Effector memory CD8-positive, alpha-beta T cell (primary cell): ENCODE data around the gene TEX264.
A peak's percentile ranks its signal among the peaks of the same experiment; 100 is the strongest.

Experiments used
- ATAC-seq: fragments of 150-1000 bp; cut with Tn5 transposase; replicated peaks from 2 replicates; pipeline ENCODE4 v1.10.0; 2021; ENCODE audit warnings: mild to moderate bottlenecking, moderate library complexity
- DNase-seq, 3 experiments: peaks; one replicate each; pipeline ENCODE4 v3.0.0; 2021
- H3K27ac Mint-ChIP-seq, 2 donors: one replicate each; pipeline ENCODE4 v1.8.0; 2022; ENCODE audit warnings: mild to moderate bottlenecking in 2 of 2, mixed read lengths in 2 of 2, moderate library complexity in 2 of 2
- H3K27me3 Mint-ChIP-seq, 2 donors: one replicate each; pipeline ENCODE4 v1.8.0; 2022; ENCODE audit warnings: mixed read lengths in 2 of 2
- H3K36me3 Mint-ChIP-seq: one replicate; pipeline ENCODE4 v1.8.0; 2022; ENCODE audit warnings: mild to moderate bottlenecking, moderate library complexity, mixed read lengths; ENCODE audit not compliant: insufficient read depth
- H3K4me1 Mint-ChIP-seq, 2 donors: one replicate each; pipeline ENCODE4 v1.8.0; 2022; ENCODE audit warnings: low read depth in 2 of 2, mixed read lengths in 2 of 2
- H3K4me3 Mint-ChIP-seq, 2 donors: one replicate each; pipeline ENCODE4 v1.8.0; 2022; ENCODE audit warnings: mild to moderate bottlenecking in 2 of 2, mixed read lengths in 2 of 2, moderate library complexity in 2 of 2
- H3K9me3 Mint-ChIP-seq, 2 donors: one replicate each; pipeline ENCODE4 v1.8.0; 2022; ENCODE audit warnings: mixed read lengths in 2 of 2

TEX264 gene

DNA sequence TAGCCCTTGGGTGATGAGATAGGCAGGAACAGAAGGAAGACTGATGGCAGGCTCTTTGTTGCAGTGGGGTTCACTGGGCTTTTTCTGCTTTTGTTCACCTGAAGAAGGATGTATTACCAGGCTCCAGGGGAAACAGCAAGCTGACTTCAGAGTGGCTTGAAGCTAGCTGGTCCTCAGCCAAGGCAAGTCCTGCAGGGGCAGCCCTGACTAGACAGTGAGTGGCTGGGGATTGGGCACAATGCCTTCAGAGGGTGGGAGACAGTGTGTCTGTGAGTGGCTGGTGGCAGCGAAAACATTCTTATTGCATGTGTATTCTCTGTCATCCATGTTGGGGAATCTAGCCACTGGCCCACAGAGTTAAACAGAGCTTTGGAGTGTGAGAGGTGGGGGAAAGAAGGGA, 2.3 kb upstream of the TEX264 start:
- Mint-ChIP-seq H3K27ac (peak overlapping the region; percentile 90 to 97), H3K9me3 (no peaks in the 10 kb centered on the region), H3K4me3 (peak overlapping the region in 1 of 2 donors; percentile 68), H3K36me3 (peaks cover 37% of the 10 kb centered on the region), H3K27me3 (no peaks in the 10 kb centered on the region), H3K4me1 (peaks cover 39 to 41% of the 10 kb centered on the region in 2 donors)
- DNase-seq (no peak), ATAC-seq (no peak)

- DNase-seq = peak; percentile 76 to 78 (median 76)
- H3K4me3 Mint-ChIP-seq = peak overlapping the region; percentile 61 to 93
- H3K4me1 Mint-ChIP-seq = peaks cover 46 to 48% of the 10 kb centered on the region in 2 donors
- H3K9me3 Mint-ChIP-seq = no peaks in the 10 kb centered on the region
- H3K27me3 Mint-ChIP-seq = no peaks in the 10 kb centered on the region
- peak; percentile 6 for ATAC-seq
- peaks cover 34% of the 10 kb centered on the region for H3K36me3 Mint-ChIP-seq
- peak overlapping the region; percentile 90 to 97 for H3K27ac Mint-ChIP-seq
These were observed 1.6 kb upstream of the TEX264 start for GRCh38 chr3:51669241-51670052.

DNA sequence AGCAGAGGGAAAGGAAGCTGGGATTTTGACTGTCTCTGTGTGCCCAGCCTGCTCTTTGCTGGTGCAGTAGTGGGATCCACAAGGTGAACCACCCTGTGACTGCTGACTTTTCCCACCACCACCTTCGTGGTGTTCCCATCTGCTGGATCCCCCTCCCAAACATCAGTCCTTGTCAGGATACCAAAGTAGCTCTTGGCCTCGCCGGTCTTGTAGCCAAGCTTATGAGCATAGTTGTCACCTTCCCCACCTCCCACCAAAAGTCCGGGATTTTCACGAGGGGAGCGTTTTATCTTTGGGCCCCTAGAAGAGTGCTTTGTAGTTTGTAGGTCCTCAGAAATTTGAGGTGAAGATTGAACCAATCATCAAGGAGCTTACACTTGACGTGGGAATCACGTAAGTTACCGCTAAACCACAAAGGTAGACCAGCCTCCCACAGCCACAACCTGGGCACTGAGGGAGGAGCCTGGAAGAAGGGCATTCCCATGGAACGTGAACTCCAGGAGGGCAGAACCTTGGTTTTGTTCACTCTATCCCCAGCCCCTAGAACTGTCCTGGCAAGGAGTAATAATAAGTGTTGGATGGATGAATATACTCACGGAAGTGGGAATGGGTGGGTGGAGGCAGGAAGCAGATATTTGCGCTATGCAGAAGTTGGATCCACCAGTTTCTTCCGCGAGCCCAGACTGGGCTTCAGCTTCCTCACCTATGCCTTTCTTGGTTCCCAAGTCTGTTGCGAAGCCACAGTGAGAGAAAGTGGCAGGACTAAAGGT, 814 bp upstream of the TEX264 start:
- peaks cover 53 to 54% of the 10 kb centered on the region in 2 donors for H3K4me1 Mint-ChIP-seq
- H3K27me3 Mint-ChIP-seq = no peaks in the 10 kb centered on the region
- ATAC-seq (no peak), DNase-seq (no peak)
- peak overlapping the region; percentile 92 to 97 for H3K27ac Mint-ChIP-seq
- peaks cover 34% of the 10 kb centered on the region for H3K36me3 Mint-ChIP-seq
- H3K4me3 Mint-ChIP-seq = peak overlapping the region; percentile 92 to 93
- no peaks in the 10 kb centered on the region for H3K9me3 Mint-ChIP-seq

DNA sequence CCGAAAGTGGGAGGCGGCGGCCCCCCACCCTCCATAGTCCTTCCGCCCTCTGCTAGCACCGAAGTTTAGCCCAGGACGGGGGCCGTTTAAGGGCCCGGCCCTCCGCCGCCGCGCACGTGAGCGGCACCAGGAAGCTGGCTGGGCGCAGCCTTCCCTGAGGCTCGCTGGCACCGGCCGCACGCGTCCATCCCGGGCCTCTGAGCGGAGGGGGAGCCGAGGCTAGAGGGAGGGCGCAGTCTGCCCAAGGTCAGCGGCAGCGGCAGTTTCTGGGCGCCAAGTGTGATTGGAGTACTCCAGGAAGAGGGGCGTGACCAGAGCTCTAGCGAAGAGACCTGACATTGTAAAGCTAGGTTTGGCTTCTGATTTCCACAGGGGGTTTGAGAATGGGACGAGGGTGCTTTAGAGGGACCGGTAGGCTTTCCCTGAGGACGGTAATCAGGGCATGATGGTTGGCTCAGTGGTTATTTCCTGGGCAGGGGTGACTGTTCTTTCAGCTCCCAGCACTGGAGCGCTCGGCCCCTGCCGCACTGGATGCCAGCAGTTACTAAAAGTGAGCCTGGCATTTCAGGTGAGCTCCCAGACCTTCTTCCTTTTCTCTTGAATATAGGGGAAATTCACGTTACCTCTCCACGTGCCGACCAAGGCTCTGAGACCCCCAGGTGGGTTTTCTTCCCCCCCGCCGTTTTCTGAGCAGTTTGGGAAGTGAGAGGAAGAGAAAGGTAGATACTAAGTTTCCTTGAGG, 853 bp downstream of the TEX264 start:
- Mint-ChIP-seq H3K27ac (peak overlapping the region; percentile 92 to 97), H3K9me3 (no peaks in the 10 kb centered on the region), H3K27me3 (no peaks in the 10 kb centered on the region), H3K4me1 (peaks cover 66 to 67% of the 10 kb centered on the region in 2 donors), H3K36me3 (peaks cover 37% of the 10 kb centered on the region), H3K4me3 (peak overlapping the region; percentile 92 to 93)
- DNase-seq (peak in 2 of 3 experiments; percentile 27 to 31), ATAC-seq (peak; percentile 13)

DNA sequence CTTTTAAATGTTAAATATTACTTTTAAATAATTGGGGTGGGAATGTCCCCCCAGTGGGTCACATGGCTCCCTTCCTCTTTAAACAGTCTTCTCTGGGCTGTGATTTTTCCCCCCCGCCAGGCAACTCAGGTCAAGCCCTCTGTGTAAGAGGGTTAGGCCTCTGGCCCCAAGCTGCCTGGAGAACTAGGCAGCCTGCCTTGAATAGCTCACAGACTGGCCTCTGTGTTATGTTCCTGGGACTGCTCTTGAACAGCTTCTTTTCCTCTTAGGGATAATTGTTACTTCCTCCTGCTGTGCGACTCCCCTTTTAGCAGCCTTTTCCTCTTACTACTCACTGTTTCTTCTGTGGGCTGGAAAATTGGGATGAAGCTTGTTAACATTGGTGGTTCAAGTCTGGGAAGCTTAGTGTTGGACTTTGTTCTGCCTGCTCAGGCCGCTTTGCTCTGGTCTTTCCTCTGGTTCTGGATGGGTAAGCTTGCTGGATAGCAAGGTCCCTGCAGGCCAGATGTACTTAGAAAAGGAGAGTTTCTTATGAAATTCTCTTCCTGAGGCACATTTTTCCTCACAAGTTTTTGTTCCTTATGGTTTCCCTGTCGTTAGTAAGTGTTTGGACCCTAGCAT, 2.2 kb downstream of the TEX264 start:
- Mint-ChIP-seq H3K4me3 (peak overlapping the region; percentile 57 to 64), H3K27me3 (no peaks in the 10 kb centered on the region), H3K9me3 (no peaks in the 10 kb centered on the region), H3K27ac (peak overlapping the region; percentile 56 to 92), H3K4me1 (peaks cover 76 to 77% of the 10 kb centered on the region in 2 donors), H3K36me3 (peaks cover 35% of the 10 kb centered on the region)
- ATAC-seq = no peak
- DNase-seq = no peak

- no peaks in the 10 kb centered on the region for H3K9me3 Mint-ChIP-seq
- H3K27me3 Mint-ChIP-seq = no peaks in the 10 kb centered on the region
- peaks cover 36% of the 10 kb centered on the region for H3K36me3 Mint-ChIP-seq
- DNase-seq (no peak), ATAC-seq (no peak)
- peaks cover 77% of the 10 kb centered on the region in 2 donors for H3K4me1 Mint-ChIP-seq
- H3K27ac Mint-ChIP-seq = peak overlapping the region in 1 of 2 donors; percentile 56
- peak overlapping the region; percentile 57 to 64 for H3K4me3 Mint-ChIP-seq
These were observed 3.0 kb downstream of the TEX264 start for GRCh38 chr3:51673802-51674654.

GRCh38 chr3:51675201-51675611, 4.2 kb downstream of the TEX264 start:
- peak overlapping the region; percentile 49 to 56 for H3K4me3 Mint-ChIP-seq
- no peak for ATAC-seq
- H3K27me3 Mint-ChIP-seq = no peaks in the 10 kb centered on the region
- H3K9me3 Mint-ChIP-seq = no peaks in the 10 kb centered on the region
- H3K36me3 Mint-ChIP-seq = peaks cover 29% of the 10 kb centered on the region
- H3K4me1 Mint-ChIP-seq = peaks cover 72 to 76% of the 10 kb centered on the region in 2 donors
- peak overlapping the region; percentile 78 to 89 for H3K27ac Mint-ChIP-seq
- no peak for DNase-seq

- Mint-ChIP-seq H3K4me1 (peaks cover 74 to 83% of the 10 kb centered on the region in 2 donors), H3K9me3 (no peaks in the 10 kb centered on the region), H3K4me3 (peak overlapping the region; percentile 49 to 56), H3K36me3 (peaks cover 23% of the 10 kb centered on the region), H3K27me3 (no peaks in the 10 kb centered on the region), H3K27ac (peak overlapping the region; percentile 78 to 89)
- DNase-seq (no peak), ATAC-seq (no peak)
These were observed 5.1 kb downstream of the TEX264 start for GRCh38 chr3:51676102-51676640.

DNA sequence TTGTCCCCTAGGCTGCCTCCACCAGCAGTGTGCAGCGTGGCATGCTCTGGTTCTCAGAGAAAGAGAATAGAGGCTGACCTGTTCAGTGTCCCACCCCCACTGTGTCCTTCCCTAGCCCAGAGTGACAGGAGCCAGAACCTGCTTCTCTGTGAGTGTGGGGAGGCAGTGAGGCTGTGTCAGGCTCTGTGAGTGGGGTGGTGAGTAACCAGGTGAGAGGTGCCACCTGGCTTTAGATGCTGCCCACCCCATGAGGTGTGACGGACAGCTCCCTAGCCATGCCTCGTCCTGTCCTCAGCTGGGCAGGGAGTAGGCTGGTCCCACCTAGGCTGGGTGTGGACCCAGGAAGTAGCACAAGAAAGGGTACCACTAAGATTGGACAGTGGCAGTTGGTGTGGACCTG, 6.3 kb downstream of the TEX264 start:
- Mint-ChIP-seq H3K27ac (peak overlapping the region; percentile 32 to 87), H3K27me3 (no peaks in the 10 kb centered on the region), H3K4me3 (peak overlapping the region in 1 of 2 donors; percentile 34), H3K9me3 (no peaks in the 10 kb centered on the region), H3K36me3 (peaks cover 13% of the 10 kb centered on the region), H3K4me1 (peaks cover 78 to 86% of the 10 kb centered on the region in 2 donors)
- DNase-seq (no peak), ATAC-seq (no peak)

- Mint-ChIP-seq H3K27ac (peak overlapping the region; percentile 32 to 87), H3K9me3 (no peaks in the 10 kb centered on the region), H3K4me3 (peak overlapping the region in 1 of 2 donors; percentile 34), H3K36me3 (peaks cover 12% of the 10 kb centered on the region), H3K4me1 (peaks cover 80 to 85% of the 10 kb centered on the region in 2 donors), H3K27me3 (no peaks in the 10 kb centered on the region)
- DNase-seq = no peak
- ATAC-seq = no peak
These were observed 7.1 kb downstream of the TEX264 start for GRCh38 chr3:51678186-51678585.

GRCh38 chr3:51678641-51679040, 7.6 kb downstream of the TEX264 start:
- H3K9me3 Mint-ChIP-seq = no peaks in the 10 kb centered on the region
- peak overlapping the region; percentile 32 to 74 for H3K27ac Mint-ChIP-seq
- H3K27me3 Mint-ChIP-seq = no peaks in the 10 kb centered on the region
- ATAC-seq = no peak
- H3K4me3 Mint-ChIP-seq = no peak overlapping the region
- peaks cover 11% of the 10 kb centered on the region for H3K36me3 Mint-ChIP-seq
- peaks cover 76 to 83% of the 10 kb centered on the region in 2 donors for H3K4me1 Mint-ChIP-seq
- DNase-seq = no peak

DNA sequence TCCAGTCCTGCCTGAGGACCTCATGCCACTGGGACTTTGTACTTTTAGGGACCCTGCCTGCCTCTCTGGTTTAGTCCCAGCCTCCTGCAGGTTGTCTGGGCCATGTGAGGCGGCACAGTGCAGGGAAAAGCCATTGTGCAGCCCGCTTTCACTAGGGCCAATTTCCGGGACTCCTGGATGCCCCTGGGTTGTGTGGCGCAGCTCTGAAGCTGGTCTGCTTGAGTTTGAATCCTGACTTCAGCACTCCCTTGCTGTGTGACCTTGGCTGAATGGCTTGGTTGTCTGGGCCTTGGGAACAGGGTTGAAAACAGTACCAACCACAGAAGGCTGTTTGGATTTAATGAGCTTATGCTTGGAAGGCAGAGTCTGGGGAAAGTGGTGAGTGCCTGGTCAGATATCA, 8.3 kb downstream of the TEX264 start:
- no peaks in the 10 kb centered on the region for H3K27me3 Mint-ChIP-seq
- peak overlapping the region; percentile 32 to 36 for H3K27ac Mint-ChIP-seq
- no peaks in the 10 kb centered on the region for H3K9me3 Mint-ChIP-seq
- peaks cover 11% of the 10 kb centered on the region for H3K36me3 Mint-ChIP-seq
- no peak for DNase-seq
- ATAC-seq = no peak
- H3K4me1 Mint-ChIP-seq = peaks cover 76 to 80% of the 10 kb centered on the region in 2 donors
- no peak overlapping the region for H3K4me3 Mint-ChIP-seq
